CD4-positive, alpha-beta T cell treated with Interleukin-21 for 1 hour (primary cell): Measurements from ENCODE around the gene CADM2.
"Not testable (repeated sequence)": the region's sequence is repeated elsewhere in the genome, so short reads cannot be mapped to it uniquely, and the experiment has no call there.

Source experiments
- DNase-seq: peaks from one replicate; pipeline ENCODE4 v3.0.0-alpha.2; 2020

Gene CADM2

GRCh38 chr3:85708325-85708724, 749.5 kb downstream of the CADM2 start:
- DNase-seq = not testable (repeated sequence)

DNA sequence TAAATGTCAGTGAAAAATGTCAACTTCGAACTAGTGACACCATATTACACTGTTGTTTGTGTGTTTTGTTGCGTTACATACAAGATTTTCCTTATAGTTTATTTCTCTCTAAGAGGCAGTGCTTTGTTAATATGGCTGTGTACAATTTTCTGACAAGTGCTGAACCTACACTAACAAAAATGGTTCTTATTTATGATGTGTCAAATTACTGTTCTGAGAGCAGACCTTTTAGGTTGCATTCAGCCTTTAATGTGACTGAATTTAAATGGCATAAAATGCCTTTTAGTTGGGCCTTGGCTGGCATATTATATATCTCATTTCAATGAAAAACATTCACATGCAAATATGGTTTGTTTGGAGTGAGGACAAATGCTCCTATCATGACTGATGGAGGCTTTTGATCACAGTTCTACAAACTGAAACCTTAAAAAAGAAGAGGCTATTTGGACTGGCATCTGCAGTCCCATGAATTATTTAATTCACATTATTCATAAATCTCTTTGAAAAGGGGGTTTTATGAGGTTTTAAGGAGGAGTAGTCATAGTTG, 750.6 kb downstream of the CADM2 start:
- no peak for DNase-seq

- no peak for DNase-seq
Measured at GRCh38 chr3:85710490-85710889, 751.7 kb downstream of the CADM2 start.

GRCh38 chr3:85721409-85722145, 762.8 kb downstream of the CADM2 start:
- no peak for DNase-seq

DNA sequence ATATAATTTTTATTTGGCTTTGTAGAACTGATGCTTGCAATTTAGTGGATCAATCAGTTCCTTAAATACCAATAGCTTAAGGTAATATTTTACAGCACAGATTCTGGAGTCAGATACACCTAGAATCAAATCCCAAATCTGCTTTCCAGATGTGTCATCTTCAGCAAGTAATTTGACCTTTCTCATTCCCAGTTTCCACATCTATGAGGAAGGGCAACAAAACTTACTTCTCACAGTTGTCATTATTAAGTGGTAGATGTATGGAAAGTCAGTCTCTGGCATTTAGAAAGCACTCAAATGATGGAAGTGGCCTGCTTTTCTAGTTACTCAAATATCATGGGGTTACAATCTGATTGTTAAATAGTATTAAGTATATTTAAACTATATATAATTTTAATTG, 767.0 kb downstream of the CADM2 start:
- DNase-seq = no peak

DNA sequence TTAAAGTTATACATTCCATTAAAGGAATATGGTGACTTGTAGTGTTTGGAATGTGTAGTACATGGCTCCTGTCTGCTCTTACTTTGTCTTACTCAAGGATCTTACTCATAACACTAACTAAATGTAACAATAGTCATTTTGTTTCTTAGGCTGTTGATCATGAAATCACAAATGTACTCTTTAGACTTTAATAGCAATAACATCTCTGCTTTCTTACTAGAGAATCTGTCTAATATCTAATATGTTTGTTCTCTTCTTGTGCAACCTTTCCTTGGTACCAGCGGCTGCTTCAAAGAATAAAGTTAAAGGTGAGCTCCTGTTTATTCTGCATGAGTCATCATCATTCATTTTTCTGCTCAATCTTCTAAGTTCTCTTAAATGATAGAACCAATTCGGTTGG, 767.5 kb downstream of the CADM2 start:
- DNase-seq = no peak

DNA sequence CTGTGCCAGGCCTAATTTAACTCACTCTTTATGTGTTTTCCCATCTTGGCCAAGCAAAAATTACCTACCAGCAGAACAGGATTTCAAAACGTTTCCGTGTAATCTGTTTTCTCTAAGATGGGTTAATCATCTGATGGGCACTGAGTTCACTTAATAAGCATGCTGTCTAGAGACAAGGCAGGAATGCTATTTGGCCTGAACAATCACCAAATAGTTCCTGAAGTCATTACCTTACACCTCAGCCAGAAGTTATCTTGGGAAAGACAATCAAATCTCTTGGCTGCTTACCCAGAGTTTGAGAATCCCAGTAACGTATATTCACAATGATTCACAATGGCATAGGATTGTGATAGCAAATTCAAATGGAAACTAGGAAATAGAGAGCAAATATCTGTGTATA, 779.1 kb downstream of the CADM2 start:
- no peak for DNase-seq

GRCh38 chr3:85740561-85740960, 781.8 kb downstream of the CADM2 start:
- DNase-seq = no peak

DNA sequence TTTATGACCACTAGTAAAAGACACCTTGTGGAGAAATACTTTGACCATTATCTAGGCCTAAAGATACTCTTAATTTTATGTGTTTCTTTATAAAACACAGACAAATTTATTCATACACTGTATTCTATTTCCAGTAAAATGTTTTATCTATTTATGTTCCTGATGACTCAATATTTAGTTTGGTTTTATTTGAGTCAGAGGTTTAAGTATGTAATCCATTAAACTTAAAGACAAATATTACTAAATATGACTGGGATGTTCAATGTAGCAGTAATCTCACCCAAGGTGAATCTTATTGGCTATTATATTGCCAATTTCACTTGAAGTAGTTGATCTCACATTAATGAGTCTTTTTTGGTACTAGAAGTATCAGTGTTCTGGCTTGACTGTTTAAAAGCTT, 799.7 kb downstream of the CADM2 start:
- DNase-seq = no peak

GRCh38 chr3:85760342-85760741, 801.6 kb downstream of the CADM2 start:
- DNase-seq = no peak

DNA sequence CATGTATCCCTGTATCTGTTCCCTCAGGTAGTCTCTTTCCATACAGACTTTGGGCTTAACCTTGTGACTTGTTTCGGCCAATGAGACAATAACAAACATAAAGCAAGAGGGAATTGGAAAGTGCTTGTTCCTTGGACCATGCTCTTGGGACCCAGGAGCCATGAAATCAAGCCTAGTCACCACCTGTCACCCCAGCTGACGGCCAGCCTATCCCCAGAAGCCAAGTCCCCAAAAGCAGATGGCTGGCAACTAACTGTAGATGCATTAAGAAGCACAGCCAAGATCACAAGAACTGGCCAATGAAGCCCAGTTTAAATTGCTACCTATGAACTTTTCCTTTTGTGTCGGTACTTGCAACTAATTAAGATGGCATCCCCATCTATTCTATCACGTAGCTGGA, 822.0 kb downstream of the CADM2 start:
- DNase-seq = no peak

- DNase-seq = no peak
Measured at GRCh38 chr3:85781806-85782205, 823.0 kb downstream of the CADM2 start.

- no peak for DNase-seq
Measured at GRCh38 chr3:85783291-85783690, 824.5 kb downstream of the CADM2 start.

DNA sequence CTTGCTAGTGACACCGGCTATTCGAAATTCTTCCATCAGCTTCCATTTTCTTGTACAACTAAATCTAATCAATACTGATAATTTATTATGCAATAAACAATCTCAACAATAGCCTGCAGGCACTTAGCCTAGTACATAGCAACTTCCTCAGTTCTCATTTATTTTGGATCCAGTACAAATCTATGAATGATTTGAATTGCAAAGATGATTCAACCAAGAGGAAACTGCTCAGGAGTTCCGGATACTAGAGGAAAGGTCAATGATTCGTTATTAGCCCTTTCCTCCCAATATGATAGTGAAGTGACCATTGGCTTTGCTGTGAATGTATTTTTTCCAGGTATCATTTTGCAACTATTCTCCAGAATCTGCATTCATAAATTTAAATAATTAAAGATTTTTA, 827.0 kb downstream of the CADM2 start:
- DNase-seq = no peak

DNA sequence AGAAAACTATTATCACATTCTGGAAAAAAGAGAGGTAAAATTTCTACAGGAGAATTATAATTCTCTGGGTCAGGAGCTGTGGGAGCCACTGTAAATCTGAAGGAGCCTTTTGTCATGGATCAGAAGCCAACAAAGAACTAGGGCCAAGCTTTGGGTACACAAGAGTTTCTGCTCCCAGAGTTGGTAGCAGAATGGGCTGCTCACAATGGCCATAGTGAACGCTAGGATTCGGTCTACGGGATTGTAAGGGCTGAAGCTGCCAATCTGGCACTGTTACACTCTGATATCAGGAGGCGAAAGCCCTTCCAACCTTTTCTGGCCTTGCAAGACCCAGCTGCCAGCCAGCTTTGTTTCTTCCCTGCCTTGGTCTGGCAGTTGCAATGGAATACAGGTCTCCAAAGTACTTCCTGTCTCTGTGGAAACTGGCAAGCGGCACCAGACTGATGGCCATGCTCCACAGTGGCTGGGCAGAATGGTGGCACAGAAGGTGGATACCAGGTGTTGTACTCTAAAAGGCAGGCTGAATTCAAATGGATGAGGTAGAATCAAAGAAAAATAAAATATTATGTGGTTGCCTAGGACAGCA, 831.7 kb downstream of the CADM2 start:
- DNase-seq = no peak

GRCh38 chr3:85796140-85796539, 837.4 kb downstream of the CADM2 start:
- no peak for DNase-seq

- no peak for DNase-seq
Measured at GRCh38 chr3:85800676-85801075, 841.9 kb downstream of the CADM2 start.

DNA sequence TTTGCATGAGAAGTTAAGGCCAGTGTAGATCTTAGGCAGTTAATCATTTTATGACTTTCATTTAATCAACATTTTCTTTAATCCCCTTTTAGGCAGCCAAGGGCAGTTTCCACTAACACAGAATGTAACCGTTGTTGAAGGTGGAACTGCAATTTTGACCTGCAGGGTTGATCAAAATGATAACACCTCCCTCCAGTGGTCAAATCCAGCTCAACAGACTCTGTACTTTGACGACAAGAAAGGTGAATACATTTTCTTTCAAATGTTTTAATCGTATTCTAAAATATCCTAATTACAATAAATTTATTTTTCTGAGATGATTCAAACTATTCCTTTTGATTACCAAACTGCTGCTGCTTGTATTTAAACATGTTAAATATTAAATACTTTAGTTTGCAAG, 843.2 kb downstream of the CADM2 start:
- DNase-seq = no peak

DNA sequence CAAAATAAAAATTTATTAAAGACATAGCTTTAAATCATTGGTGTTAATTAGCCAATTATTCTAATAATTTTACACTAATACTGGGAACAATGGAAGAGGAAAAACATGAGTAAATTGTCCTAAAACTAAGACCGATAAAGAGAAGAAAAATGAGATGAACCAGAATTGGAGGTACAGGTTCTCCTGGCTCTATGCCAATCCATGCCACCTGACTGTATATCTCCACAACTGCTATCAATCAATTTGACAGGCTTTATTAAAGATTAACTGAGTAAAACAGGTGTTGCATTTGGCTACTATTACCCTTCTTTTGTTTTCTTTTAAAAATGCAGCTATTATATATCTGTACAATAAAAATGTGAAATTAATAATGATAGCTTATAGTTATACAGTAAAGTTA, 850.0 kb downstream of the CADM2 start:
- no peak for DNase-seq

DNA sequence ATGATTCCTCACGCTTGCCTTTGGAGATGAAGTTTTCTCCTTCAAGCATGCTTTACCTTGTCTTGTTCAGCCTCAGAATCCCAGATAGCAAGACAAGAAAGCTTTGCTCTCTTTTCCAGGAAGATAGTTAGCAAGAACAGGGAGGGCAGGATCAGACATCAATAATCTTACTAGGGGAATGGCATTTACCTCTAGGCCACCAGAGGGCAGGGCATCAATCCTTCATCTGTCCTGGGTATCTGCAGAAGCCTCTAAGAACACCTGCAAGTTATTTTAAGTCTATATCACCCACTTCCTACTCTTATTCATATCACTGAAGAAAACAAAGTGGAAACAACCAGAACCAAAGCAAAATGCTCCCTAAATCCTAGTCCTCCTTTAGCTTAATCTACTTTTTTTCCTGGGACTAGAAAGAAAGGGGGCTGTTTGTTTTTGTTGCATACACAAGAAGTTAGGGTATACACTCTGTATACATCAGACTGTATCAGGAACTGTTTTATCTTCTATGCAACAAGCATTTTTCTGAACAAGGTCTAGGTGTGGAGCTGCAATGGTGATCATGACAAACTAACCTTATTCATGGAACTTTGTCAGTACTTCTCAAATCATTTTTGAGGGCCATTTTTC, 862.5 kb downstream of the CADM2 start:
- no peak for DNase-seq

DNA sequence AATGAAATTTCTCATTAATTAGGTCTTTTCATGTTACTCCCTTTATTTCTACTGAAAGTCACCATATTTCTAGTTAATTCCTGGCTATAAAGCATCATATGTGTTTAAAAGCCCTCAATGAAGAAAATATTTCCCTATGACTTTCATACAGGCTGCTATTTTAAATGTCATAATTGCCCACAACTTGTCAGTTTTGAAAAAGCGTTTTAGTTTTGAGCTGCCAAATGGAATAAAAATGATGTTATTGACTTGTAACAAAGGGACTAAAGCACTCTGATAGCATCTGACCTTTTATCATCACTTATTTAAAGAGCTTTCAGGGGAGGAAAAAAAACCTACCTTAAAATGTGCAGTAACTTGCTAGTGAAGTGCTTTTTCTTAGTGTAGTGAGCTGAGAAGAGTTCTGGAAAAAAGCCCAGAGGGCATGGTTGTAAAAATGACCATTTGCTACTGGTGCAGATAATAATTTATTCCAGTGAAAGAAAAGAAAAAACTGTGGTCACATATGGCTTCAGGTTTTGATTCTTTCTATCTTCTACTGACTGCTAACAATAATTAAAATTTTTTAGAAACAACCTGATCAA, 877.2 kb downstream of the CADM2 start:
- DNase-seq = no peak

GRCh38 chr3:85837402-85837801, 878.6 kb downstream of the CADM2 start:
- DNase-seq = no peak

- no peak for DNase-seq
Measured at GRCh38 chr3:85838921-85839320, 880.1 kb downstream of the CADM2 start.

GRCh38 chr3:85842081-85842480, 883.3 kb downstream of the CADM2 start:
- no peak for DNase-seq
